ENCODE data around the gene DENND5B.
"Not testable (repeated sequence)": the region's sequence is repeated elsewhere in the genome, so short reads cannot be mapped to it uniquely, and the experiment has no call there.

Gene DENND5B

DNA sequence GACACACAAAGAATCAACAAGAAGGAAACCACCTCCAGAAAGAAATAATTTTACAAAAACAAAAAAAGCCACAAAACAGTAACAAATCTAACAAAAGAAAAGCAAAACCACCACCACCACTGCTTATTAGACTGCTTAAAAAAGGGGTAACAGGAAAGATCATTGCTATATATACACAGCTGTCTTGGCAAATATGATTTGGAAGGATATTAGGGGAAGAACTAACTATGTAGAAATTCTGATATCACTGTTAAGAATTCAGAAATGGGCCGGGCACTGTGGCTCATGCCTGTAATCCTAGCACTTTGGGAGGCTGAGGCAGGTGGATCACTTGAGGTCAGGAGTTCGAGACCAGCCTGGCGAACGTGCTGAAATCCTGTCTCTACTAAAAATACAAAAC, 92.5 kb downstream of the DENND5B start:
- no peak for DNase-seq

- no peak for DNase-seq
Observed at GRCh38 chr12:31496257-31496656, 94.7 kb downstream of the DENND5B start.

- DNase-seq: no peak
Observed at GRCh38 chr12:31494455-31494854, 96.5 kb downstream of the DENND5B start.

- no peak for DNase-seq
Observed at GRCh38 chr12:31492599-31493196, 98.2 kb downstream of the DENND5B start.

DNA sequence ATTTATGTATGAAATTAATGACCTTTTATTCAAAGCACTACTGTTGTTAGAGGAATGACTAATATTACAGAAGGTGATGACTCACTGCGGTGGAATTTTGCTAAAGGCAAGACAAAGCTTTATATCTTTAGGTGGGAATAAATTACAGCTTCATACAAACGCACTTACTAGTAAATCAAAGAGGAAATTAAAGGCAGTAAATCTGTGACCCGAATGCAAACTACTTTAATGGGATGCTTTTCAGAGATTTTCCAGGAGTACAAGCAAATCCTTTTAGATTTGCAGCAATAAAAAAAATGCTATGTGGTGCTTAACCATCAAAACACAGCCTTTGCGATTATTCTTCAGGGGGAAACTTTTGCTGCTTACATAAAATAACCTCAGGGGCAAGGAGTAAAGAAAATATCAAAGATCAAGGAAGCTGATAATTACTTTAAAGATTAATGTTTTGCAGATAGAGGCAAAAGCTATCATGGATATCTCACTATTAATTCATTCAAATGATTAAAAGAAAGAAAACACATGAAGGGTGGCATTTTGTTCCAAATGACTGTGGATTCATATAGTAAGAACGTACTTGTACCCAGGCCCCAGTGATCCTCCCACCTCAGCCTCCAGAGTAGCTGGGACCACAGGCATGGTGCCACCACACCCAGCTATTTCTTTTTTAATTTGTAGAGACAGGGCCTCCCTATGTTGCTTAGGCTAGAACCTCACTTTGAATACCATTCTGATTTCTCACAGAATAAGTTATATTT, 98.9 kb downstream of the DENND5B start:
- DNase-seq: no peak

- DNase-seq: no peak
Observed at GRCh38 chr12:31491241-31491794, 99.6 kb downstream of the DENND5B start.

DNA sequence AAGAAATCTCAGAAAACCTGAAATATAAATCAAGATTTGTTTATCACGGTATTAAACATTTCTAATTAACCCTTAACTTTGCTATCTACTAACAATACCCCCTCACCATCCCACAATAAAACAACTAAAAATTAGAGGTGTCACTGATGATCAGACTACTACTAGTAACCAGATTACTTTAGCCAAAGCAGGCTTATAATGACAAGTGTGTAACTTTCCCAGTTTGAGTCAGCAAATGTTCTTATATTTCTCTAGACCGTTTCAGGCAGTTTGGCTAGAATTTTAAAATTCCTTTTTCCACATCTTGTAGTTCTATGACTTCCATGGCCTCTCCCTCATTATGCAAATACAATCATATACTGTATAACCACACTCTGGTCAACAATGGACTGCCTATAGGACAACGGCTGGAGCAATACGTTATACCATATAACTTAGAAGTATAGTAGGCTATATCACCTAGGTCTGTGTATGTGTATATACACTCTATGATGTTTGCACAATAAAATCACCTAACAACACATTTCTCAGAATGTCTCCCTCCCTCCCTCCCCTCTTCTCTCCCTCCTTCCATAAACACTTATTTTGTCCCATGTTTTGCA, 102.1 kb downstream of the DENND5B start:
- DNase-seq: no peak

DNA sequence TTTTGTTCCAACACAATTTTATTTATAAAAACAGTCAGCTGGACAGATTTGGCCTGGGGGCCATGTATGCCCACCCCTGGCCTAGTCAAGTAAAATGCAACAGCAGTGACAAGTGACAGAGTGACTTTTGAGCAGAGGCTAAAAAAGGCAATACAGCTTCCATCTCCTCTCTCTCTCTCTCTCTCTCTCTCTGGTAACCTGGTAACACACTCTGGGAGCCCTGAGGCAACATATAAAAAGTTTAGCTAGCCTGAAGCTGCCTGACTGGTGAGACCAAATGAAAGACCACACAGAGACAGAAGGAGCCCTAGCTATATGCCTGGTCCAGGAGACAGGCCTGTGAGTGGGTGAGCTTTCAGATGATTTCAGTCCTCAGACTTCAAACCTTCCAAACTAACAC, 105.4 kb downstream of the DENND5B start:
- no peak for DNase-seq

DNA sequence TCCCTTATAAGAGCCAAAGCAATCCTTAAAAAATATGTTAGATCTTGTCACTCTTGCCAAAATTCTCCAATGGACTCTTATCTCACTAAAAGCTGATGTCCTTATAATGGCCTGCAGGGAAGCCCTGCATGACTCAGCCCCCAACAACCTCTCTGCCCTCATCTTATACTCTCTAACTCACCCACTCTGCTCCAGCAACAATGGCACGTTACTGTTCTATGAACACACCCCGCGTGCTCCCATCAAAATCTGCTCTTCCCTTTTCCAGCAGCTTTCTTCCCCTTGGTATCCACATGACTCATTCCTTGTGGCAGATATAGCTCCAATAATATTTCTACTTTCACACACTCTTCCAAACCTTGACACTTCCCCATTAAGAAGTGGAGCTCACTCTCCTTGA, 108.1 kb downstream of the DENND5B start:
- no peak for DNase-seq

DNA sequence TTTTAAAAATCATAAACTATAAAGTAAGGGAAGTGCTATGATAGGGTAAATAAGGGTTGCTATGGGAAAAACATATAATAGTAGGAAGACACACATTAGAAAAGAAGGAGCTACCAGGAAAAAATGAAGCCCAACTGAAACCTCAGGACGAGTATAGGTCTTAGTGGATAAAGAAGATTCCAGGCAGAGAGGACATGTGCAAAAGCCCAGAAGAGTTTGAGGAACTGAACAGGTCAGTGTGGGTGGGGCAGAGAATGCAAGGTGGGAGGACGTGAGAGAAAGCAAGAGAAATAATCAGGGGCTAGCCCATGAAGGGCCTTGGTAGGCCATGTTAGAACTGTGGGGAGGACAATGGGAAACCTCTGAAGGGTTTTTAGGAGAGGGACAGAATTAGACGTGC, 109.5 kb downstream of the DENND5B start:
- DNase-seq: no peak

- DNase-seq: no peak
Observed at GRCh38 chr12:31479516-31480210, 111.3 kb downstream of the DENND5B start.

GRCh38 chr12:31478898-31479297, 112.0 kb downstream of the DENND5B start:
- no peak for DNase-seq

- DNase-seq: no peak
Observed at GRCh38 chr12:31478425-31478824, 112.5 kb downstream of the DENND5B start.

DNA sequence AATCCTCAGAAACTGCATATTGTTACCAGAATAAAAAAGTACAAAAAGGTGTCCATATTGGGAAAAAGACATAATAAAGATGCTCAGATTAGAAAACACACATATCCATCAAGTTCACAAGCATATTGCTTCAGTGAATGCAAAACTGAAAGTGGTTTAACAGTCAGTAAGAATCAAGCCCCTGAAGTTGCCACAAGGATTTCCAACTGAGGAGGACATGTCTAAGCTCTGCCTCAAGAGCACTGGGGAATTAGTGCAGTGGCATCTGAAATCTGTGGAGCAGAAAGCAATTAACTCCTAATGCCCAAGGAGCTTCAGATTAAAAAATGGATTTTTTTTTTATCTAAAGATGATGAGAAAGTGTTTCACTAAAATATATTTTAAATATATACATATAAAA, 113.2 kb downstream of the DENND5B start:
- no peak for DNase-seq

DNA sequence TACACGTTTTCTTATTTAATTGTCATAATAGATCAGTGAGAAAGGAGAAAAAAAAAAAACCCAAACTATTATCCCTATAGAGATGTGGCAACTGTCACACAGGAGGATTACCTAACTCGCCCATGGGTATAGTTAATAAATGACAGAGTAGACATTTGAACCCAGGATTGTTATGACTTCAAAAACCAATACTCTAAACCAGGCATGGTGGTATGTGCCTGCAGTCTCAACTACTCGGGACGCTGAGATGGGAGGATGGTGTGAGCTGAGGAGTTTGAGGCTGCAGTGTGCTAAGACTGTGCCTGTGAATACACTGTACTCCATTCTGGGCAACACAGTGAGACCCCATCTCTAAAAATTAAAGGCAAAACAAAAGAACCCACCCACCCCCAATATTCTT, 114.5 kb downstream of the DENND5B start:
- DNase-seq: no peak

GRCh38 chr12:31475610-31476009, 115.3 kb downstream of the DENND5B start:
- not testable (repeated sequence) for DNase-seq

DNA sequence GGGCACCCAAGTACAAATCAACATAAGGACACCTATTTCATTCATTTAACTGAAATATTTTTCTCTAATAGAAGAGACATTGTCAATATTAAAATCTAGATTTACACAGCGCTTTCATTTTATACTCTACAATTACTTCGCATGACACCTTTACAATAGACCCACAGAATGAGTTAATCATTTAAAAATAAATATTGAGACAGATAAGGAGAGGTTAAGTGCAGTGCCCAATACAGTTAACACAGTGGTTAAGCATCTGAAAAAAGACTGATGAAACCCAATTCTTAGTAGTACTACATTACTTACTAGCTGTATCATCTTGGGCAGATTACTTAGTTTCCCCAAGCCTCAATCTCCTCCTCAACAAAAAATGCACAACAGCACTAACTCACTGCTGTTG, 116.2 kb downstream of the DENND5B start:
- DNase-seq: no peak

DNA sequence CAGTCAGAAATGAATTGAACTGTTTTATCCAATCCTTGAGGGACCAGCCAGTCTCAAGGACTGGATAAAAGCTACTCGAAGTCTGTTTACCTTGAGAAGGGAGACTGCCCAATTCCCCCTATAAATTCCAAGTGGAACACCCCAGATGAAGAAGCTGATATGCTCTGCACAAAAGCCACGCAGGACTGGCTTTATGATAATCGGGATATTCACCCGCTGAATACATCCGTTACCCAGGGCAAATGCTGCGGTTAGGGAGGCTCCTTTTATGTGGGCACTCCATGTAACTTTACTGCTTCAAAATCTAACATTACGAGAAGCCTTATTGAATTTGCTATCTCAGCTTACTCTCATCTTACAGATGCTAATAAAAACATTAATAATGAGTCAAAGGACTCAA, 119.1 kb downstream of the DENND5B start:
- DNase-seq: no peak

- no peak for DNase-seq
Observed at GRCh38 chr12:31471051-31471450, 119.9 kb downstream of the DENND5B start.

- no peak for DNase-seq
Observed at GRCh38 chr12:31470459-31470858, 120.5 kb downstream of the DENND5B start.

- DNase-seq: no peak
Observed at GRCh38 chr12:31466768-31467167, 124.2 kb downstream of the DENND5B start.

DNA sequence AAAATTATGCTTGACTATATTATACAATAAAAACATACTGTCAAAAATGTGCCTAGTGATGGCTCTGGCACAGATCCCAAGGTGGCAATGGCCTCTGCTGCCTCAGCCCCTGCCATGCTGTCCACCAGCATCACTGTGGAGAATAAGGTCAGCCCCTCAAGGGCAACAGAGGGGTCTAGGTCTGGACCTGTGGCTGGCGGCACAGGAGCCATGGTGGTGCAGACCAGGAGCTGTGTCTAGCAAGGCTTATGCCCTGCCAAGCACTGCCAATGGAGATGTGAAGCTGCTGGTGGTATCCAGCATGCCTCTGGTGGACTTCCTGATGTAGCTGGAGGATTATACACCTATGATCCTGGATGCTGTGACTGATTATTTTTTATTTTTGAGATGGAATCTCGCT, 125.9 kb downstream of the DENND5B start:
- DNase-seq: no peak

GRCh38 chr12:31460024-31460423, 130.9 kb downstream of the DENND5B start:
- DNase-seq: no peak

DNA sequence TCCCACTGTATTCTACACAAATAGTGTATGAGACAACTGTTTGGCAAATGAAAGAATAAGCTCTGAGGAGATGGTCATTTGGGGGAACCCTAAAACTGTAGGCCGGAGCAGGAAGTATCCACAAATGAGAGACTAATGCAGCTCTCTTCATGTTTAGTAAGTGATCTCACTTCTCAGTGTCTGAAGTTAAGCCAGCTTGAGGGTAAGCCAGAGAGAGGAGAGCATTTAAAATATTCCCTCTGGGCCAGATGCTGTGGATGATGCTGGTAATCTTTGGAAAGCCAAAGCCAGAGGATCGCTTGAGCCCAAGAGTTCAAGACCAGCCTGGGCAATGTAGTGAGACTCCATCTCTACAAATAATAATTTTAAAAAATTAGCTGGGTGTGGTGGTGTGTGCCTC, 134.4 kb downstream of the DENND5B start:
- DNase-seq: no peak

Measured in NCI-H187 treated with DMSO at 0.1 percent for 48 hours (cell line).